GM12878 (cell line): ENCODE results near the gene HLA-A. TPM values are rescaled to one million over a fixed set of nuclear protein-coding genes. Genes with fewer than 3 reads are reported as not detected.
A peak's percentile ranks its signal among the peaks of the same experiment; 100 is the strongest.

Experiments
- ATAC-seq: fragments of 200-7000 bp; cut with Tn5 transposase; 3 replicates; pipeline ENCODE4 v1.9.1; 2020; ENCODE audit warnings: mild to moderate bottlenecking, moderate library complexity
- BruUV-seq: library from RNA; stranded (reverse); fragments of 400-500 nt; replicated peaks from 2 replicates; lab custom pipeline; 2021; lab: Mats Ljungman, UMichigan
- CTCF ChIA-PET: fragments of 300-600 bp; sonication (Branson Sonifier 250); formaldehyde crosslinking; extraction: SDS; loops from one replicate; lab custom pipeline; 2021; ENCODE audit warnings: inconsistent platforms; lab: Yijun Ruan, JAX
- POLR2A ChIA-PET: fragments of 350-600 bp; formaldehyde crosslinking; extraction: SDS; loops from one replicate; lab custom pipeline; 2021; ENCODE audit warnings: inconsistent platforms; lab: Charles Lee
- RAD21 ChIA-PET: fragments of 300-600 bp; sonication (Branson Sonifier 250); formaldehyde crosslinking; loops from one replicate; lab custom pipeline; 2023; ENCODE audit warnings: antibody characterized with exemption; ENCODE audit not compliant: unreplicated experiment; lab: Charles Lee
- SMC1A ChIA-PET: fragments of 300-600 bp; sonication (Branson Sonifier 250); formaldehyde crosslinking; loops from one replicate; lab custom pipeline; 2023; ENCODE audit not compliant: unreplicated experiment, uncharacterized antibody; lab: Charles Lee
- DNase-seq: peaks from one replicate; pipeline ENCODE4 v3.0.0-alpha.2; 2011; ENCODE audit warnings: low read depth, low spot score
- FAIRE-seq: peaks from 3 replicates; lab custom pipeline; 2011; peaks lifted over from hg19 to GRCh38; lab: Jason Lieb, UNC
- H2AFZ ChIP-seq: 2 replicates; pipeline ENCODE4 v1.6.0; 2011; ENCODE audit warnings: low read depth, low read length, control low read depth; ENCODE audit not compliant: control insufficient read depth
- H3K27ac ChIP-seq: 2 replicates; pipeline ENCODE4 v1.5.1; 2011; ENCODE audit warnings: control low read depth; ENCODE audit not compliant: control insufficient read depth, insufficient read depth
- H3K27me3 ChIP-seq, 2 experiments: replicated peaks in 1 of 2; 2 replicates each; pipeline versions ENCODE4 v1.6.0 to v1.6.1; 2011; ENCODE audit warnings: low read length in 1 of 2; ENCODE audit not compliant: control insufficient read depth in 2 of 2, insufficient read depth in 2 of 2
- H3K36me3 ChIP-seq, 2 experiments: 2 replicates each; pipeline ENCODE4 v1.5.1; 2011; ENCODE audit warnings: low read length in 1 of 2; ENCODE audit not compliant: control insufficient read depth in 2 of 2, insufficient read depth in 2 of 2
- H3K4me1 ChIP-seq: 2 replicates; pipeline ENCODE4 v1.6.1; 2011; ENCODE audit warnings: mild to moderate bottlenecking, low read length, moderate library complexity, mixed read lengths; ENCODE audit not compliant: control insufficient read depth, insufficient read depth
- H3K4me2 ChIP-seq: 2 replicates; pipeline ENCODE4 v1.6.0; 2011; ENCODE audit warnings: control low read depth; ENCODE audit not compliant: control insufficient read depth, insufficient read depth
- H3K4me3 ChIP-seq: fragments of 200-600 bp; sonication (generic); 2 replicates; pipeline ENCODE4 v1.5.1; 2016
- H3K79me2 ChIP-seq: 2 replicates; pipeline ENCODE4 v1.6.0; 2011; ENCODE audit warnings: low read length; ENCODE audit not compliant: control insufficient read depth, insufficient read depth
- H3K9ac ChIP-seq: 2 replicates; pipeline ENCODE4 v1.8.0; 2011; ENCODE audit warnings: low read length, control low read depth, mixed read lengths; ENCODE audit not compliant: control insufficient read depth, insufficient read depth
- H3K9me3 ChIP-seq: replicated peaks from 3 replicates; pipeline ENCODE4 v1.5.1; 2011; ENCODE audit warnings: mild to moderate bottlenecking, low read length; ENCODE audit not compliant: control insufficient read depth, insufficient read depth
- H4K20me1 ChIP-seq: 2 replicates; pipeline ENCODE4 v1.6.0; 2011; ENCODE audit not compliant: control insufficient read depth, insufficient read depth
- CBX5 ChIP-seq: sonication (generic); IDR thresholded peaks from 2 replicates; pipeline ENCODE4 v1.6.1; 2016; ENCODE audit warnings: low read depth, moderate library complexity, mild to moderate bottlenecking, inconsistent platforms
- EZH2 ChIP-seq: IDR thresholded peaks from 2 replicates; pipeline ENCODE4 v1.6.1; 2012; ENCODE audit warnings: low read depth, mild to moderate bottlenecking, control low read depth, inconsistent platforms, low read length, borderline replicate concordance; ENCODE audit not compliant: control insufficient read depth
- MXI1 ChIP-seq: fragments of 150-350 bp; IDR thresholded peaks from 2 replicates; pipeline ENCODE4 v1.6.1; 2011; ENCODE audit warnings: low read depth, mild to moderate bottlenecking, inconsistent platforms, low read length, improper control_type of control experiment
- NFIC ChIP-seq: IDR thresholded peaks from 2 replicates; pipeline ENCODE4 v1.6.1; 2012; ENCODE audit warnings: low read depth, mild to moderate bottlenecking, inconsistent platforms, low read length, moderate library complexity
- NFYB ChIP-seq: IDR thresholded peaks from 2 replicates; pipeline ENCODE4 v1.6.1; 2011; ENCODE audit warnings: low read depth, mild to moderate bottlenecking, low read length, improper control_type of control experiment, moderate library complexity; ENCODE audit not compliant: insufficient read depth
- PML ChIP-seq: IDR thresholded peaks from 2 replicates; pipeline ENCODE4 v1.6.1; 2012; ENCODE audit warnings: low read length, inconsistent platforms
- POU2F2 ChIP-seq: IDR thresholded peaks from 3 replicates; pipeline ENCODE4 v1.6.1; 2011; ENCODE audit warnings: low read depth, mild to moderate bottlenecking, low read length, borderline replicate concordance
- RBBP5 ChIP-seq: fragments of 200-600 bp; sonication (generic); conservative IDR thresholded peaks from 2 replicates; pipeline ENCODE4 v1.6.1; 2016
- SMC3 ChIP-seq: IDR thresholded peaks from 2 replicates; pipeline ENCODE4 v1.6.1; 2011; ENCODE audit warnings: low read length, improper control_type of control experiment, borderline replicate concordance
- SRF ChIP-seq, 2 experiments: IDR thresholded peaks; 2 replicates each; pipeline ENCODE4 v1.6.1; 2011; ENCODE audit warnings: low read depth in 2 of 2, low read length in 2 of 2, mild to moderate bottlenecking in 1 of 2, moderate library complexity in 1 of 2
- ZNF24 ChIP-seq: fragments of 450-650 bp; IDR thresholded peaks from 2 replicates; pipeline ENCODE4 v1.6.1; 2017; ENCODE audit warnings: antibody characterized with exemption, mild to moderate bottlenecking
- ZNF274 ChIP-seq: IDR thresholded peaks from one replicate; pipeline ENCODE4 v1.8.0; 2011; ENCODE audit not compliant: insufficient read length, insufficient read depth
- ZNF384 ChIP-seq: IDR thresholded peaks from 2 replicates; pipeline ENCODE4 v1.6.1; 2012; ENCODE audit warnings: low read depth, mild to moderate bottlenecking, low read length, improper control_type of control experiment, borderline replicate concordance
- WGBS: methylation state at CpG from one replicate; pipeline ENCODE4 v1.1.6; 2016; ENCODE audit warnings: low lambda C conversion rate; ENCODE audit not compliant: insufficient replicate concordance, insufficient coverage; ENCODE audit errors: missing lambda C conversion rate; 5-methylcytosine and 5-hydroxymethylcytosine counted together
- in situ Hi-C: fragments of 300-500 bp; cut with MboI; formaldehyde crosslinking; loops from 9 replicates; pipeline ENCODE4 v1.14.3; 2018; ENCODE audit warnings: mixed read lengths
- intact Hi-C: fragments of 100-400 bp; cut with micrococcal nuclease; formaldehyde crosslinking; loops from one replicate; pipeline ENCODE4 v1.14.2; 2022; ENCODE audit not compliant: unreplicated experiment
- polyA plus RNA-seq, 11 experiments: library from polyadenylated mRNA; depleted of rRNA in 4 of 11; unstranded in 6 of 11; stranded (reverse) in 5 of 11; fragments of >200 nt; fragmentation: Nextera tagmentation in 4 of 11; fragmentation: Illumina TruSeq in 1 of 11; extraction: Ambion mirVana in 4 of 11; extraction: Trizol in 1 of 11; gene quantifications; 1 replicate in 1 of 11; 2 replicates in 10 of 11; pipeline versions ENCODE4 v1.2.1 to v1.2.3, GENCODE V29; 2011 to 2016; ENCODE audit warnings: inconsistent platforms in 2 of 11, missing spikeins in 2 of 11, low read depth in 1 of 11
- total RNA-seq, 4 experiments: library from RNA; depleted of rRNA in 3 of 4; stranded (reverse); fragments of >200 nt in 3 of 4; fragmentation: Illumina TruSeq in 1 of 4; extraction: Trizol in 1 of 4; gene quantifications; 2 replicates each; pipeline versions ENCODE4 v1.2.1 to v1.2.3, GENCODE V29; 2013 to 2021
- TF ChIP-seq, protein P1 (sequence below): IDR thresholded peaks from 2 replicates; pipeline ENCODE4 v1.6.1; 2011; ENCODE audit warnings: mild to moderate bottlenecking, low read depth, low read length, moderate library complexity; ENCODE audit not compliant: insufficient replicate concordance
- TF ChIP-seq, protein P2 (sequence below), 3 experiments: IDR thresholded peaks in 2 of 3; conservative IDR thresholded peaks in 1 of 3; 2 replicates each; pipeline ENCODE4 v1.5.1; 2011; ENCODE audit warnings: low read depth in 3 of 3, low read length in 3 of 3, mild to moderate bottlenecking in 3 of 3, control low read depth in 2 of 3, moderate library complexity in 2 of 3, inconsistent platforms in 1 of 3, mixed read lengths in 1 of 3; ENCODE audit not compliant: control insufficient read depth in 2 of 3, insufficient read depth in 1 of 3; ENCODE audit errors: extremely low read depth in 1 of 3
- TF ChIP-seq, protein P3 (sequence below): fragments of 450-650 bp; IDR thresholded peaks from 2 replicates; pipeline ENCODE4 v1.6.1; 2016; ENCODE audit warnings: mild to moderate bottlenecking

The HLA-A gene
- total and polyA plus RNA-seq, 10 of the 15 experiments (the other 5 are each of a cell fraction or from before 2014, with no cell fraction given) = 129 to 1,155 (median 749) TPM

DNA sequence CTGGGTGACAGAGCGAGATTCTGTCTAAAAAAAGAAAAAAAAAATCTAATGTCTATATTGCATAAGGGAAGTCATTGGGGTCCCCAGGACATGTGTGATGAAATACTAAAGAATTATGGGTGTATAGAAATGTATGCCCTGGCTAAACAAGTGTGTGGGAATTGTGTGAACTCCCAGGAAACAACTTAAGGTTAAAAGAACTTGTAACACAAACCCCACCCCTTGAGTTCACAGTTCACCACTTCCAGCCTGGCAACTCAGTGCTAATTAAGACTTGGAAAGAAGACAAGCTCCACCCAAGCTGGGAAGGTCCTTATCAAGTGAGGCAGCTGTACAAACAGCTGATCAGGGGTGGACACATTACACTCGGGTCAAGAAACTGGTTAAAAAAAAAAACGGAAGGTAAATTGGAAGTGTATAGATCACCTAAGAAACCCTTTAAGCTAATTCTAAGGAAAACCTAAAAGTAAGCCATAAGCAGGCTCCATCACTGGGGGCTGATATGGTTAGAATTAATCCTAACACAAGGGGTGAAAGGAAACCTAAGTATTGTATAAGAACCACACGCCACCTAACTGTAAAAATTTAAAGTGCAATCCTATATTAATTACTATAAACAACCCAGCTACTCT lies 25.2 kb downstream of the HLA-A start (continued):
- TF ChIP-seq, protein P1, sequence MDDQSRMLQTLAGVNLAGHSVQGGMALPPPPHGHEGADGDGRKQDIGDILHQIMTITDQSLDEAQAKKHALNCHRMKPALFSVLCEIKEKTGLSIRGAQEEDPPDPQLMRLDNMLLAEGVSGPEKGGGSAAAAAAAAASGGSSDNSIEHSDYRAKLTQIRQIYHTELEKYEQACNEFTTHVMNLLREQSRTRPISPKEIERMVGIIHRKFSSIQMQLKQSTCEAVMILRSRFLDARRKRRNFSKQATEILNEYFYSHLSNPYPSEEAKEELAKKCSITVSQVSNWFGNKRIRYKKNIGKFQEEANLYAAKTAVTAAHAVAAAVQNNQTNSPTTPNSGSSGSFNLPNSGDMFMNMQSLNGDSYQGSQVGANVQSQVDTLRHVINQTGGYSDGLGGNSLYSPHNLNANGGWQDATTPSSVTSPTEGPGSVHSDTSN = no peak
- 0 out of 2 replicates have a peak, but pooled peaks have one; percentile 11 for TF ChIP-seq ZNF384
- TF ChIP-seq PML = no peak
- TF ChIP-seq, protein P2, sequence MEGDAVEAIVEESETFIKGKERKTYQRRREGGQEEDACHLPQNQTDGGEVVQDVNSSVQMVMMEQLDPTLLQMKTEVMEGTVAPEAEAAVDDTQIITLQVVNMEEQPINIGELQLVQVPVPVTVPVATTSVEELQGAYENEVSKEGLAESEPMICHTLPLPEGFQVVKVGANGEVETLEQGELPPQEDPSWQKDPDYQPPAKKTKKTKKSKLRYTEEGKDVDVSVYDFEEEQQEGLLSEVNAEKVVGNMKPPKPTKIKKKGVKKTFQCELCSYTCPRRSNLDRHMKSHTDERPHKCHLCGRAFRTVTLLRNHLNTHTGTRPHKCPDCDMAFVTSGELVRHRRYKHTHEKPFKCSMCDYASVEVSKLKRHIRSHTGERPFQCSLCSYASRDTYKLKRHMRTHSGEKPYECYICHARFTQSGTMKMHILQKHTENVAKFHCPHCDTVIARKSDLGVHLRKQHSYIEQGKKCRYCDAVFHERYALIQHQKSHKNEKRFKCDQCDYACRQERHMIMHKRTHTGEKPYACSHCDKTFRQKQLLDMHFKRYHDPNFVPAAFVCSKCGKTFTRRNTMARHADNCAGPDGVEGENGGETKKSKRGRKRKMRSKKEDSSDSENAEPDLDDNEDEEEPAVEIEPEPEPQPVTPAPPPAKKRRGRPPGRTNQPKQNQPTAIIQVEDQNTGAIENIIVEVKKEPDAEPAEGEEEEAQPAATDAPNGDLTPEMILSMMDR (IDR thresholded peaks at IDR 0.05 in 2 of 3, conservative IDR thresholded peaks at IDR 0.05 in 1 of 3; ENCODE audit: control insufficient read depth in 2 of 3, extremely low read depth in 1 of 3, insufficient read depth in 1 of 3, low read depth in 3 of 3, low read length in 3 of 3) = peak; percentile 9 to 45 (median 41); a peak in 4 of 6 replicates
- TF ChIP-seq POU2F2 = no peak
- TF ChIP-seq SRF (IDR thresholded peaks at IDR 0.05; ENCODE audit: low read depth in 2 of 2, low read length in 2 of 2) = no peak
- no peak for TF ChIP-seq ZNF274

DNA sequence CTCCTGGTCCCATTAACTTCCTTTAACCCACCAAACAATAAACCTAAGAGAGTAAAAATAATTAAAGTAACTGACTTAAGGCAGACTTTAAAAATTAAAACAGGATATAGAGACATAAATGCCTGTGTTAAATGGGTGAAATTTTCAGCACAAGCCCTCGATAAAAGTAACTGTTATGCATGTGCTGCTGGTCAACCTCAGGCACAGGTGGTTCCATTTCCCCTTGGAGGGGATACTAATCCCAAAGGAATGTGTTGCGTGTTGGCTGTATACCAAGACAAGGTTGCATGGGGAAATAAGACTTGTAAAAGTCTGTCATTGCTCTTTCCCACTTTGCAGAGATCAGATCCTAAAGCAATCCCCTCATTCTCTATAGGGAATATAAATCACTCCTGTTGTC lies 25.8 kb downstream of the HLA-A start:
- SMC1A ChIA-PET = interaction anchor here (0.9 to 4.3 kb wide), 14 partner anchors 15 to 120 kb away, joined by 3 to 38 read pairs (median 6); partner anchors contain the start of gene HLA-A
- CTCF ChIA-PET = interaction anchor here (0.9 to 6.6 kb wide), 17 partner anchors 8 to 318 kb away, joined by 3 to 71 read pairs (median 7); no protein-coding TSS in a partner anchor
- Histone ChIP-seq H3K36me3 (no peaks in the 10 kb centered on the region), H3K9ac (no peak overlapping the region), H3K4me1 (peaks cover 5% of the 10 kb centered on the region; the same call in 1 of the 2 replicates), H3K4me2 (no peak overlapping the region), H3K79me2 (peaks cover 5% of the 10 kb centered on the region), H3K27me3 (no peaks in the 10 kb centered on the region), H2AFZ (no peak overlapping the region), H3K27ac (no peak overlapping the region), H3K9me3 (no peaks in the 10 kb centered on the region), H3K4me3 (no peak overlapping the region), H4K20me1 (no peaks in the 10 kb centered on the region)
- intact Hi-C loops = no loop called here
- BruUV-seq = no TSS peak
- FAIRE-seq = no peak
- 100% methylated on average over 2 of the region's 2 CpGs for WGBS
- DNase-seq = no peak
- POLR2A ChIA-PET = interaction anchor here (1.2 to 5.0 kb wide), 5 partner anchors 8 to 120 kb away, joined by 3 to 27 read pairs (median 5); partner anchors contain the start of gene HLA-A
- no peak for ATAC-seq
- RAD21 ChIA-PET = interaction anchor here (0.9 to 2.3 kb wide), 14 partner anchors 8 to 134 kb away, joined by 3 to 25 read pairs (median 4); no protein-coding TSS in a partner anchor
- in situ Hi-C loops = no loop called here
- TF ChIP-seq NFYB (no peak), NFIC (no peak), SMC3 (no peak), EZH2 (no peak), ZNF24 (no peak), CBX5 (no peak), RBBP5 (no peak), MXI1 (no peak)
- TF ChIP-seq, protein P3, sequence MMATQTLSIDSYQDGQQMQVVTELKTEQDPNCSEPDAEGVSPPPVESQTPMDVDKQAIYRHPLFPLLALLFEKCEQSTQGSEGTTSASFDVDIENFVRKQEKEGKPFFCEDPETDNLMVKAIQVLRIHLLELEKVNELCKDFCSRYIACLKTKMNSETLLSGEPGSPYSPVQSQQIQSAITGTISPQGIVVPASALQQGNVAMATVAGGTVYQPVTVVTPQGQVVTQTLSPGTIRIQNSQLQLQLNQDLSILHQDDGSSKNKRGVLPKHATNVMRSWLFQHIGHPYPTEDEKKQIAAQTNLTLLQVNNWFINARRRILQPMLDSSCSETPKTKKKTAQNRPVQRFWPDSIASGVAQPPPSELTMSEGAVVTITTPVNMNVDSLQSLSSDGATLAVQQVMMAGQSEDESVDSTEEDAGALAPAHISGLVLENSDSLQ = no peak
